ENCODE results near the gene CCDC197.

CCDC197 gene

GRCh38 chr14:94027566-94028449 is 30.7 kb downstream of the CCDC197 start:
- no peak for DNase-seq

DNA sequence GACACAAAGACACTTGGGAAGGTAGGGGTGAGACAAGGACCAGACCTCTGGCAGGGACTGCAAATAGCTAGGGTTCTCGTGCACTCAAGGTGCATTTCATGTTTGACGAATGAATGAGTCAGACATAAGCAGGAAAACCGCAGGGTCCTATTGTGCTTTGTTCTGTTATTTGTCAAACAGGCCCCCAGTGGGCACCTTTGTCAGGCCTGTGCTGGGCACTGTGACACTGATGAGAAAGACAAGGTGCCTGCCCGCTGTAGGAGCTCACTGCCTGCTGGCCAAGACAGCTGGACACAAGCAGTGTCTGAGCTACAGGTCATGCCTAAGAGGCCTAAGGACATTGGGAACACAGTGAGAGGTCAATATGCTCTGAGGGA is 31.3 kb downstream of the CCDC197 start:
- peak; percentile 22 for DNase-seq

- DNase-seq: no peak
These were observed 32.2 kb downstream of the CCDC197 start for GRCh38 chr14:94029265-94029664.

GRCh38 chr14:94029671-94030203 is 32.6 kb downstream of the CCDC197 start:
- DNase-seq: no peak

GRCh38 chr14:94030571-94030970 is 33.5 kb downstream of the CCDC197 start:
- no peak for DNase-seq

GRCh38 chr14:94031161-94031882 is 34.2 kb downstream of the CCDC197 start:
- no peak for DNase-seq

DNA sequence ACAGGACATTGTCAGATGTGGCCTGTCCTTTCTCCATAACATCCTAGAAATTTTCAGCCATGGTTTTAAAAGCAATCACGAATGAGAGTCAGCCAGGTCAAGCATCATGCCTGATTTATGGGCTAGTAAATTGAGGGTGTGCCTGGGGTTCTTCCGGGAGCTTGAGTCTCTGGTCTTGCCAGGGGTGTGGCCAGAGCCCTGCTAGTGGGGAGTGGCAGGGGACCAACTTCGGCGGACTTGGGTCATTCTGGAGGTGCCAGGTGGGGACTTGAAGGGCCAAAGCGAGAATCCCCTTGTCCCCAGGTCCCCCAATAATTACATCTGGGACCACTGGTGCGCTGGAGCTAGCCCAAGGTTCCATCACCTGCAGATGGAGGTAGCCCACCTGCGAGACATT is 34.8 kb downstream of the CCDC197 start:
- no peak for DNase-seq

DNA sequence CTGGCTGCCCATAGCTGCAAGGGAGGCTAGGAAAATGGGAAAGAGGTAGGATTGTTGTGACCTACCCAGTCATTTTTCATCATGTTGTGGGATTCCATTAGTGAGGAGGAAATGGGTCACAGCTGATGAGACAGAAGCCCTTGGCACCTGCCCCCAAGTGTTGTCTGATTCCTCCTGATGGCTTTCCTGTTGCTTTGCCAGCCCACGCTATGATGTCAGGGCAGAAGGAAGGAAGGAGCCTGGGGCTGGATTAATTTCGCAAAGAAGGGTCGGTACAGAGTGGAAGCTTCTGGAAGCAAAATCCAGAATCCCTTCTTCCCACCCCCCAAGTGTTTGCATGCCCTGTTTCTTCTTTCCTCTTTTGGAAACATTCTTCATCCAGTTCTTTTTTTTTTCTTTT is 37.8 kb downstream of the CCDC197 start:
- no peak for DNase-seq

- peak; percentile 62 for DNase-seq
These were observed 39.4 kb downstream of the CCDC197 start for GRCh38 chr14:94036313-94037167.

DNA sequence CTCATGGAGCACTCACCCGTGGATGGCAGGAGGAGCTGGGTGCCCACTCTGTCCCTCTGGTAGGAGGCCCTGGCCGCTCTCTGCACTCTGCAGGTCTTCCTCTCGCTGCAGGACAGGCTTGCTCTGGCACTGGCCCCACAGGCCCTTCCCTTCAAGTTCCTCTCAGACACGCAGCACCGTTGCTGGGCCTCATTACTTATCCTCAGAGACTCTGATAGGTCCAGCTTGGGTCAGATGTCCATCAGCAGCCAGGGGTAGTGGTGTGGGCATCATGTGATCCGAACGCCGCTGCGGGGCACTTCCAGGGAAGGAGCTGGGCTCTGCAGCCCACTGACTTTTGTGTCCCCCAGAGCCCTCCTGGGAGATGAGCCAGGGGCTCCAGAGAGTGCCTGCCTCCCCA is 40.9 kb downstream of the CCDC197 start:
- no peak for DNase-seq

GRCh38 chr14:94038510-94038909 is 41.4 kb downstream of the CCDC197 start:
- no peak for DNase-seq

DNA sequence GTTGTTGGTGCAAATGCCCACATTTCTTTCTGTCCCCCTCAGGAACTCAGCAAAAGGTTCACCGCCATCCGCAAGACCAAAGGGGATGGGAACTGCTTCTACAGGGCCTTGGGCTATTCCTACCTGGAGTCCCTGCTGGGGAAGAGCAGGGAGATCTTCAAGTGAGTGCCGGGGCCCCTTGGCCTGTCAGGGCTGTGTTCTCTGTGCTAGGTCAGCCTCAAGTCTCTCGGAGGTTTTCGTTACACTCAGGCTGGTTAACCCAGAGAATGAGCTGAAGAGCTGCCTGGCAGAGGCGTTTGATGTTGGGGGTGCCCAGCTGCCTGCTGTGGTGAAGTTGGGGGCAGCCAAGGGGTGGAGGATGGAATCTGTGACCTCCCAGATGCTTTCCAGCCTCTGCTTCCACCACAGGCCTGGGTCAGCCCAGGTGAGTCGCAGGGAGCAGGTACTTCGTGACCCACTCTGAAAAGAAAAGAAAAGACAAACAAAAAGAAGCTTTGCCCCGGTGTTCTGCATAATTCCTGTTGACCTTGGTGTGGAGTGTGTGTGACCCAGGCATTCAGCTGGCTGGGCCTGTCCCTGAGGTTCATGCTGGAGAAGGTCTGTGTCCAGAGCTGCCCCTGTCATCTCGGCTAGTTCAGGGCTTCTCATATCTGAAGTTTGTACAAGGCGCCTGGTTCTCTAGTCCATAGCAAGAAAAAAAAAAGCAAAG is 42.0 kb downstream of the CCDC197 start:
- DNase-seq: no peak

- no peak for DNase-seq
These were observed 43.1 kb downstream of the CCDC197 start for GRCh38 chr14:94040247-94040646.

GRCh38 chr14:94040796-94041195 is 43.7 kb downstream of the CCDC197 start:
- no peak for DNase-seq

DNA sequence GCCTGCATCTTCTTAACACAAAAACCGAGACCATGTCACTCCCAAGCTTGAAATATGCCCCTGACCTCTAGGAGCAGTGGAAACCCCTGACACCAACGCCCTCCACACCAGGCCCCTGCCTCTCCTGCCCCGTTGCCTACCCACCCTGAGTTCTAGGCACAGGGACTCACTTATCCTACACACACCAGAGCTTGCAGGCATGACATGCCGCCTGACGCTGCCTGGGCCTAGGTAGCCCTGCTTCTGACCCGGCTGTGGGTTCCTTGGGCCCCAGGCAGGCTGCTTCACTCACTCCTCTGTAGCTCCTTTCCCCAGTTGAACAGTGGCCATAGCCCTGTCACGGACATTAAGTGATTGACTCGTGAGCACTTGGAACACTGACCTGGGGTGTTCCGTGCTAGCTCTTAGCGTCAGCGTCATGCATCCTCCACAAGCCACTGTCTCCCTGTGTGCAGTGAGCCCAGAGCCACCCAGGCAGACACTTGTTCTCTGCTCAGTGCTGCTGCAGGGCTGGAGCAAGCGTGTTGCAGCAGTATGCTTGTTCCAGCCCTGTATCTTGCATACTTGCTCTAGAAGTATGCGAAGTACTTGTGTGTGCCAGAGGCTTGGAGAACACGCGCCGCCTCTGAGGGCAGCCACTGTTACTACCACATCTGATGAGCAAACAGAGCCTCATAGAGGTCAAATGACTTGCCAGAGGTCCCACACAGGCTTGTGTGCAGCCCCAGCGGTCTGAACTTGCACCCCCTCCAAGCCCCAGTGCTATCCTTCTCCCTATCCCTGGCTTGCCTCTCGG is 44.6 kb downstream of the CCDC197 start:
- DNase-seq: no peak

GRCh38 chr14:94042433-94043091 is 45.5 kb downstream of the CCDC197 start:
- no peak for DNase-seq

DNA sequence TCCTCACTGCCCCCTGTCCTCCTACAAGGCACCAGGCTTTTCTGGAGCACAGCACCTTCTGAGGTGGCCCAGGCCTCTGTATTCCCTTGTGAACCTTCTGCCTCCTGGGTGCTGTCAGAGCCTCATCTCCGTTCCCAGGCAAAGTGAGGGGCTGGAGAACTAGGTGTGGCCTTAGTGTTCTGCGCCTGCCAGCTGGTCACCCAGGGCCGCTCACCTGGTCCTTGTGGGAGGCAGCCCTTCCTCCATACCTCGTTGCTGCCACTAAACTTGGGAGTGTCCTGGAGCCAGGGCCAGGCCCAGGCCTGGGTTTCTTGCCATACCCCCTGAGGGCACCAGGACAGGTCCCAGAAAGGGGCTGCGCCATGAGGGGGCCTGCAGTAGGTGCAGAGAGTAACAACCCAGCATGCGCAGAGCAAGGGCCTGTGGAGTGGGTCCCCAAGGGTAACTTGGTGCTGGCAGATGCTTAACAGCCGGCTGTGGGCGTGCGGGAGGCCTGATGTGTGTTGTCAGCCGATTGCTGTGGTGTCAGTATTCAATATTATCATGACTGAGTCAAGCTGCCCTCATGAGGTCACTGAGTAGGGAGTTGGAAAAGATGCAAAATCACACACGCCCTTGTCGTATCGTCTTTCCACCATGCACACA is 46.1 kb downstream of the CCDC197 start:
- DNase-seq: no peak

DNA sequence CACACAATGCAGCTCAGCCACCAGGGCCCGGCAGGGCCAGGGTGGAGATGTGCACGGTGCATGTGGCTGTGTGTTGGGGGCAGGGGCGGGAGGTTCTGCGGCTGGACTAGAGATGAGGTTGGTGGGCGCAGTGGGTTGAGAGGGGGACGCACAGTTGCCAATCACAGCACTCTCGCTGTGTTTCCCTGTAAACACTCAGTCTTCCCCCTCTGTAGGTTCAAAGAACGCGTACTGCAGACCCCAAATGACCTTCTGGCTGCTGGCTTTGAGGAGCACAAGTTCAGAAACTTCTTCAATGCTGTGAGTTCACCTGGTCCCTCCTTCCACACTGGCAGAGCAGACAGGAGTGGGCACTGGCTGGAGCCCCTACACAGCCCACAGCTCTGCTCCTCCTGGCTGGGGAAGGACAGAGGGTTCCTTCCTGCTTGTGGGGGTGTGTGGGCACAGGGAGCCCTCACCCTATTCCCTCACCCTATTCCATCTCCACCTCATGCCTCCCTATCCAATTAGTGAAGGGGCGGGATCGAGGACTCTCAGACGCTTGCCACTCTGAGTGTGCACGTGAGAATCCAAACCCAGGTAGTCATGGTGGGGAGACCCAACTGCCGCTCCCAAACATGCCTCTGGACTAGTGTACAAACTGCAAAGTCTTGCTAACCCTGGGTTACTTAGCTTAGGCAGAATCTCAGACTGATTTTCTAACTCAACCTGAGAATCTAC is 46.8 kb downstream of the CCDC197 start:
- DNase-seq: no peak

- DNase-seq: no peak
These were observed 47.5 kb downstream of the CCDC197 start for GRCh38 chr14:94044476-94045091.

Data from activated effector memory CD4-positive, alpha-beta T cell treated with Interleukin-2 at 50 U/mL for 16 hours (primary cell).